WI38 (cell line): ENCODE results near the gene PCSK1.

Source experiments
- H3K4me3 ChIP-seq: 2 replicates; pipeline ENCODE4 v1.5.1; 2011; ENCODE audit warnings: low read depth, mild to moderate bottlenecking, control low read depth, low read length
- TF ChIP-seq, protein P1 (sequence below): IDR thresholded peaks from 2 replicates; pipeline ENCODE4 v1.5.1; 2012; ENCODE audit warnings: low read depth, mild to moderate bottlenecking, control low read depth, low read length

Gene PCSK1

GRCh38 chr5:96470785-96471184, 37.7 kb upstream of the PCSK1 start:
- TF ChIP-seq, protein P1, sequence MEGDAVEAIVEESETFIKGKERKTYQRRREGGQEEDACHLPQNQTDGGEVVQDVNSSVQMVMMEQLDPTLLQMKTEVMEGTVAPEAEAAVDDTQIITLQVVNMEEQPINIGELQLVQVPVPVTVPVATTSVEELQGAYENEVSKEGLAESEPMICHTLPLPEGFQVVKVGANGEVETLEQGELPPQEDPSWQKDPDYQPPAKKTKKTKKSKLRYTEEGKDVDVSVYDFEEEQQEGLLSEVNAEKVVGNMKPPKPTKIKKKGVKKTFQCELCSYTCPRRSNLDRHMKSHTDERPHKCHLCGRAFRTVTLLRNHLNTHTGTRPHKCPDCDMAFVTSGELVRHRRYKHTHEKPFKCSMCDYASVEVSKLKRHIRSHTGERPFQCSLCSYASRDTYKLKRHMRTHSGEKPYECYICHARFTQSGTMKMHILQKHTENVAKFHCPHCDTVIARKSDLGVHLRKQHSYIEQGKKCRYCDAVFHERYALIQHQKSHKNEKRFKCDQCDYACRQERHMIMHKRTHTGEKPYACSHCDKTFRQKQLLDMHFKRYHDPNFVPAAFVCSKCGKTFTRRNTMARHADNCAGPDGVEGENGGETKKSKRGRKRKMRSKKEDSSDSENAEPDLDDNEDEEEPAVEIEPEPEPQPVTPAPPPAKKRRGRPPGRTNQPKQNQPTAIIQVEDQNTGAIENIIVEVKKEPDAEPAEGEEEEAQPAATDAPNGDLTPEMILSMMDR = no peak
- H3K4me3 ChIP-seq = no peak overlapping the region

DNA sequence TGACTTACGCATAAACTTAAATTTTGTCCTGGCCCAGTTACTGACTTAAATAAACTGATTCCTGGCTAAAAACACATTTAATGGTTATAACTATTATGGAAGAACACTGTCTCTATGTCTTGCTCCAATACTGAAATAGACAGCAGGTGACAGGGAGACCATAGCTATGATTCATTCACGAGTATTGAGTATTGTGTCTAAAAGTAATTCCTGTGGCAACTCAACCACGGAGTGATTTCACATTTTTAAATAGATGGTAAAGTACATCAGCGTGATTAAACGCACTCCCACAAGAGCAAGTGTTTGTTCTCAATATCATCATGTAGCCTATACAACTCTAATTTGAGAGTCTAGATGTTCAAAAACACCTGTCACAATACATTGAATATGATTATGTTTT, 35.9 kb upstream of the PCSK1 start:
- TF ChIP-seq, protein P1 = no peak
- no peak overlapping the region for H3K4me3 ChIP-seq

- TF ChIP-seq, protein P1 = no peak
- no peak overlapping the region for H3K4me3 ChIP-seq
These were observed 30.0 kb upstream of the PCSK1 start for GRCh38 chr5:96463091-96463490.

- H3K4me3 ChIP-seq = no peak overlapping the region
- TF ChIP-seq, protein P1 = no peak
These were observed 26.5 kb upstream of the PCSK1 start for GRCh38 chr5:96459313-96460121.

GRCh38 chr5:96458176-96458575, 25.1 kb upstream of the PCSK1 start:
- TF ChIP-seq, protein P1 = no peak
- H3K4me3 ChIP-seq = no peak overlapping the region

GRCh38 chr5:96455789-96456188, 22.7 kb upstream of the PCSK1 start:
- H3K4me3 ChIP-seq = peak overlapping the region; percentile 12; the same call in 1 of the 2 replicates
- TF ChIP-seq, protein P1 = no peak

DNA sequence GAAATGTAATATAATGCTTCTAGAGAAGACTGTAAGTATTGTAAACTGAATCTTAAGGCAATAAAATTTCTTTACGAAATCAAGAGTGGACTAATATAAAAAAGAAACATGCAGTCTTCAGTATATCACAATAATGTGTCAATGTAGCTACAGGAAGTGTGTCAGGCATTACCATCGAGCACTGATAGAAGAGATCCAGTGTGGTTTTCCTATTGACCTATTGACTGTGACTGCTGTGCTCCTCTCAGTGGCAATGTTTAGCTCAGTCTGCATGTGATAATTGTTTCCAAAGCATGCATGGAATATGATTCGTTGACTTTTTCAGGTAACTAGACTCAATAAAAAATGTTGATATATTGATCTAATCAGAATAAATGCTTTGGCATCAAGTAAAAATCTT, 20.3 kb upstream of the PCSK1 start:
- TF ChIP-seq, protein P1 = no peak
- no peak overlapping the region for H3K4me3 ChIP-seq
